CD14-positive monocyte (primary cell): ENCODE results near the gene STX4. TPM values are rescaled to one million over a fixed set of nuclear protein-coding genes. Genes with fewer than 3 reads are reported as not detected.
A peak's percentile ranks its signal among the peaks of the same experiment; 100 is the strongest.

Experiments used
- DNase-seq, 3 donors: peaks; one replicate each; pipeline ENCODE4 v3.0.0-alpha.2; 2011 to 2022
- H2AFZ ChIP-seq: 2 replicates; pipeline ENCODE4 v1.6.0; 2012; ENCODE audit warnings: mild to moderate bottlenecking, low read depth, low read length, inconsistent platforms; ENCODE audit not compliant: insufficient read depth, poor library complexity, severe bottlenecking
- H3K27ac ChIP-seq, 2 donors: 1 replicate in 1 of 2; 2 replicates in 1 of 2; pipeline ENCODE4 v1.5.1; 2012 to 2013; ENCODE audit warnings: low read length in 2 of 2, control low read depth in 1 of 2, inconsistent platforms in 1 of 2, low read depth in 1 of 2, mild to moderate bottlenecking in 1 of 2
- H3K27me3 ChIP-seq, 2 donors: one replicate each; pipeline versions ENCODE4 v1.6.0 to v1.6.1; 2011 to 2013; ENCODE audit warnings: low read length in 2 of 2; ENCODE audit not compliant: control insufficient read depth in 2 of 2, insufficient read depth in 2 of 2
- H3K36me3 ChIP-seq, 2 donors: replicated peaks in 1 of 2; 1 replicate in 1 of 2; 2 replicates in 1 of 2; pipeline versions ENCODE4 v1.5.1 to v1.6.1; 2012 to 2013; ENCODE audit warnings: low read length in 2 of 2, control low read depth in 1 of 2, inconsistent platforms in 1 of 2, mild to moderate bottlenecking in 1 of 2; ENCODE audit not compliant: insufficient read depth in 2 of 2, control insufficient read depth in 1 of 2
- H3K4me1 ChIP-seq, 2 donors: 1 replicate in 1 of 2; 2 replicates in 1 of 2; pipeline versions ENCODE4 v1.5.1 to v1.6.1; 2012 to 2013; ENCODE audit warnings: low read length in 2 of 2, control low read depth in 1 of 2, inconsistent platforms in 1 of 2, mild to moderate bottlenecking in 1 of 2, moderate library complexity in 1 of 2; ENCODE audit not compliant: insufficient read depth in 2 of 2, control insufficient read depth in 1 of 2
- H3K4me2 ChIP-seq: replicated peaks from 2 replicates; pipeline ENCODE3; 2012; ENCODE audit warnings: low read length, moderate library complexity, mild to moderate bottlenecking; ENCODE audit not compliant: poor library complexity, severe bottlenecking; ENCODE audit errors: extremely low read depth
- H3K4me3 ChIP-seq, 3 experiments: fragments of 200-600 bp in 1 of 3; sonication (generic) in 1 of 3; replicated peaks in 1 of 3; 1 replicate in 2 of 3; 2 replicates in 1 of 3; pipeline ENCODE4 v1.5.1; 2011 to 2013; ENCODE audit warnings: low read length in 3 of 3, mild to moderate bottlenecking in 3 of 3, control low read depth in 2 of 3, low read depth in 2 of 3, inconsistent platforms in 1 of 3, moderate library complexity in 1 of 3
- H3K79me2 ChIP-seq: 2 replicates; pipeline ENCODE4 v1.6.0; 2012; ENCODE audit warnings: mild to moderate bottlenecking, control low read depth, inconsistent platforms, low read length, moderate library complexity; ENCODE audit not compliant: insufficient read depth
- H3K9ac ChIP-seq: 2 replicates; pipeline ENCODE4 v1.6.0; 2017; ENCODE audit warnings: low read length, mild to moderate bottlenecking; ENCODE audit not compliant: insufficient read depth, poor library complexity, severe bottlenecking
- H3K9me3 ChIP-seq, 2 donors: replicated peaks in 1 of 2; 1 replicate in 1 of 2; 2 replicates in 1 of 2; pipeline versions ENCODE4 v1.5.1 to v1.6.1; 2012 to 2013; ENCODE audit warnings: low read length in 2 of 2, control low read depth in 1 of 2; ENCODE audit not compliant: control insufficient read depth in 1 of 2, insufficient read depth in 1 of 2
- H4K20me1 ChIP-seq: 2 replicates; pipeline ENCODE4 v1.6.0; 2012; ENCODE audit warnings: mild to moderate bottlenecking, low read length, control low read depth, moderate library complexity; ENCODE audit not compliant: insufficient read depth
- H3K27ac Mint-ChIP-seq, 7 donors: one replicate each; pipeline ENCODE4 v1.8.0; 2020; ENCODE audit warnings: mild to moderate bottlenecking in 7 of 7, mixed read lengths in 7 of 7, moderate library complexity in 6 of 7, inconsistent platforms in 2 of 7
- H3K27me3 Mint-ChIP-seq, 3 donors: one replicate each; pipeline ENCODE4 v1.8.0; 2021 to 2022; ENCODE audit warnings: low read depth in 3 of 3, mild to moderate bottlenecking in 3 of 3, mixed read lengths in 3 of 3, moderate library complexity in 3 of 3, inconsistent platforms in 1 of 3
- H3K36me3 Mint-ChIP-seq, 2 donors: one replicate each; pipeline ENCODE4 v1.8.0; 2020; ENCODE audit warnings: mixed read lengths in 2 of 2, inconsistent platforms in 1 of 2, mild to moderate bottlenecking in 1 of 2
- H3K4me1 Mint-ChIP-seq: one replicate; pipeline ENCODE4 v1.8.0; 2020; ENCODE audit warnings: mild to moderate bottlenecking, mixed read lengths
- H3K4me3 Mint-ChIP-seq, 2 donors: one replicate each; pipeline ENCODE4 v1.8.0; 2020; ENCODE audit warnings: mild to moderate bottlenecking in 2 of 2, mixed read lengths in 2 of 2, moderate library complexity in 1 of 2
- H3K9me3 Mint-ChIP-seq, 7 donors: one replicate each; pipeline ENCODE4 v1.8.0; 2020 to 2022; ENCODE audit warnings: mixed read lengths in 7 of 7, mild to moderate bottlenecking in 6 of 7, moderate library complexity in 6 of 7, inconsistent platforms in 2 of 7
- CTCF ChIP-seq: fragments of 200-600 bp; IDR thresholded peaks from one replicate; pipeline ENCODE4 v1.8.0; 2022; ENCODE audit warnings: antibody characterized with exemption, mild to moderate bottlenecking
- WGBS: methylation state at CpG from one replicate; pipeline ENCODE4 v1.1.5; 2013; ENCODE audit warnings: missing lambda C conversion rate; ENCODE audit not compliant: insufficient coverage; 5-methylcytosine and 5-hydroxymethylcytosine counted together
- intact Hi-C, 2 donors: fragments of 100-400 bp; cut with micrococcal nuclease; formaldehyde crosslinking; loops; one replicate each; pipeline versions ENCODE4 v1.15.0 to v1.15.1; 2023
- polyA plus RNA-seq, 3 donors: library from polyadenylated mRNA; depleted of rRNA in 1 of 3; unstranded in 2 of 3; stranded (reverse) in 1 of 3; fragments of 300-500 nt in 2 of 3; fragments of >200 nt in 1 of 3; fragmentation: Illumina TruSeq in 2 of 3; gene quantifications; 1 replicate in 2 of 3; 2 replicates in 1 of 3; pipeline ENCODE4 v1.2.3, GENCODE V29; 2012 to 2021

The STX4 gene
- polyA plus RNA-seq, 3 donors: 18.6 to 186 (median 21.8) TPM

GRCh38 chr16:30992276-30992780 lies 41.0 kb upstream of the STX4 start:
- Mint-ChIP-seq H3K9me3 (no peaks in the 10 kb centered on the region), H3K4me1 (peaks cover 22% of the 10 kb centered on the region), H3K4me3 (no peak overlapping the region), H3K27ac (no peak overlapping the region), H3K36me3 (no peaks in the 10 kb centered on the region), H3K27me3 (peaks cover 0 to 4% (median 4%) of the 10 kb centered on the region in 3 donors)
- intact Hi-C loops: loop anchor here in 1 of 2 donors (5.0 to 10.0 kb wide), 2 partner anchors 40 to 152 kb away; partner anchors contain the start of gene STX4
- Histone ChIP-seq H3K9ac (no peak overlapping the region), H3K79me2 (no peaks in the 10 kb centered on the region), H3K4me1 (peaks cover 14 to 26% of the 10 kb centered on the region in 2 donors), H3K4me2 (no peak overlapping the region), H3K27me3 (no peaks in the 10 kb centered on the region), H2AFZ (no peak overlapping the region), H3K36me3 (no peaks in the 10 kb centered on the region), H4K20me1 (no peaks in the 10 kb centered on the region), H3K9me3 (no peaks in the 10 kb centered on the region), H3K4me3 (no peak overlapping the region), H3K27ac (no peak overlapping the region)
- WGBS: 93% methylated on average over 16 of the region's 21 CpGs
- no peak for TF ChIP-seq CTCF
- no peak for DNase-seq

GRCh38 chr16:30992931-30993816 lies 40.2 kb upstream of the STX4 start:
- no peak for TF ChIP-seq CTCF
- Mint-ChIP-seq H3K4me1 (peaks cover 25% of the 10 kb centered on the region), H3K9me3 (no peaks in the 10 kb centered on the region), H3K36me3 (no peaks in the 10 kb centered on the region), H3K4me3 (no peak overlapping the region), H3K27me3 (peaks cover 0 to 11% (median 4%) of the 10 kb centered on the region in 3 donors), H3K27ac (peak overlapping the region in 2 of 7 donors; percentile 62 to 85)
- Histone ChIP-seq H3K79me2 (no peaks in the 10 kb centered on the region), H4K20me1 (no peaks in the 10 kb centered on the region), H2AFZ (peak overlapping the region; percentile 53), H3K4me3 (no peak overlapping the region), H3K4me1 (peaks cover 20 to 30% of the 10 kb centered on the region in 2 donors), H3K9ac (peak overlapping the region; percentile 27), H3K27ac (no peak overlapping the region), H3K36me3 (no peaks in the 10 kb centered on the region), H3K9me3 (no peaks in the 10 kb centered on the region), H3K27me3 (peaks cover 0 to 3% of the 10 kb centered on the region in 2 donors), H3K4me2 (no peak overlapping the region)
- WGBS: 59% methylated on average over 19 of the region's 29 CpGs
- intact Hi-C loops: loop anchor here in 1 of 2 donors (5.0 to 10.0 kb wide), 2 partner anchors 39 to 152 kb away; partner anchors contain the start of gene STX4
- no peak for DNase-seq
